ENCODE measurements around the gene NRN1L. TPM values are rescaled to one million over a fixed set of nuclear protein-coding genes. Genes with fewer than 3 reads are reported as not detected.
"Not testable (repeated sequence)": the region's sequence is repeated elsewhere in the genome, so short reads cannot be mapped to it uniquely, and the experiment has no call there.

NRN1L gene
- total RNA-seq, 1 donor, result not detected

DNA sequence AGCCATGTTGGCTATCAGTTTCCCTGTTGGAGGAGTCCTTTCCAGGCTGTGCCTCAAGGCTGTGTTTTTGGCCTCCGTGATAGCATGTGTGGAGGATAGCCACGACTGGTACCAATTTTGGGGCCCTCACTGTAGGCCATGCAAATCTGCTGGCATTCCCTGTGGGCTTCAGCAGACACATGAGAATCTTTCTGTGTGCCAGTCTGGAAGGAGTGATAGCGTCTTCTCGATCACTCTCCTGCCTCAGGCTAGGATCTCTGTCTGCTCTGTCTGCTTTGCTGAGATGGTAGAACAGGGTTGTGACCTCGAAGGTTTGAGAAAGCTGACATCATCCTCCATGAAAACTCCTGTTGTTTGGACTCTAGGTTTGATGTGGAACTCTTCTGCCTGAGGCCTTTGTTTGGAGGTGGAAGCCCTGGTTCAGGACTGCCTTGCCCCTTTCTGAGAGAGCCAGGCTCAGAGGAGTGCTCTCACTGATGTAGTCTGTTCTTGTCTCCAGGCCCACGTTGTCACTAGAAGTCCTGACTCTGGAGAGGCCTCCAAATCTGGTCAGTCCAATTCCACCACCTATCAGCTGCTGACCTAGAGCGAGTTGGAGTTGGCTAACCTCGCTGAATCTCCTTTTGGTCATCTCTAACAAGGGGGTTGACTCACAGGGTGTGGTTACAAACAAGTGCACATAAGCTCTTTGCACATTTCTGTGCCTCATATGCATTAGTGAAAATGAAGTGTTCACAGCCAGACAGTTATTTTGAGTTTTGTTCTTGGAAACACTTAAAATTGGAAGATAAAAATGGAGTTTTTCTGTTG is 23.9 kb upstream of the NRN1L start:
- no peak overlapping the region for H2AFZ ChIP-seq (ENCODE audit: low read length)
- peak overlapping the region; percentile 39 for H3K4me2 ChIP-seq (ENCODE audit: insufficient read depth, low read length)
- H3K4me1 ChIP-seq (ENCODE audit: insufficient read depth, low read length), result peaks cover 54% of the 10 kb centered on the region
- no peak overlapping the region for H3K4me3 ChIP-seq (ENCODE audit: insufficient read depth, low read length)
- H4K20me1 ChIP-seq (ENCODE audit: insufficient read depth, low read length), result peaks cover 62% of the 10 kb centered on the region
- DNase-seq (ENCODE audit: insufficient read length, low spot score, missing footprints), result peak; percentile 73
- peak overlapping the region; percentile 89 for H3K27ac ChIP-seq (ENCODE audit: low read depth, low read length)
- no peaks in the 10 kb centered on the region for H3K9me3 ChIP-seq (ENCODE audit: low read depth, low read length)
- H3K27me3 ChIP-seq (ENCODE audit: insufficient read depth, low read length), result no peaks in the 10 kb centered on the region
- TF ChIP-seq, protein P1, sequence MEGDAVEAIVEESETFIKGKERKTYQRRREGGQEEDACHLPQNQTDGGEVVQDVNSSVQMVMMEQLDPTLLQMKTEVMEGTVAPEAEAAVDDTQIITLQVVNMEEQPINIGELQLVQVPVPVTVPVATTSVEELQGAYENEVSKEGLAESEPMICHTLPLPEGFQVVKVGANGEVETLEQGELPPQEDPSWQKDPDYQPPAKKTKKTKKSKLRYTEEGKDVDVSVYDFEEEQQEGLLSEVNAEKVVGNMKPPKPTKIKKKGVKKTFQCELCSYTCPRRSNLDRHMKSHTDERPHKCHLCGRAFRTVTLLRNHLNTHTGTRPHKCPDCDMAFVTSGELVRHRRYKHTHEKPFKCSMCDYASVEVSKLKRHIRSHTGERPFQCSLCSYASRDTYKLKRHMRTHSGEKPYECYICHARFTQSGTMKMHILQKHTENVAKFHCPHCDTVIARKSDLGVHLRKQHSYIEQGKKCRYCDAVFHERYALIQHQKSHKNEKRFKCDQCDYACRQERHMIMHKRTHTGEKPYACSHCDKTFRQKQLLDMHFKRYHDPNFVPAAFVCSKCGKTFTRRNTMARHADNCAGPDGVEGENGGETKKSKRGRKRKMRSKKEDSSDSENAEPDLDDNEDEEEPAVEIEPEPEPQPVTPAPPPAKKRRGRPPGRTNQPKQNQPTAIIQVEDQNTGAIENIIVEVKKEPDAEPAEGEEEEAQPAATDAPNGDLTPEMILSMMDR (IDR thresholded peaks at IDR 0.05; ENCODE audit: extremely low read depth, low read depth, low read length), result no peak
- peaks cover 27% of the 10 kb centered on the region for H3K36me3 ChIP-seq (ENCODE audit: insufficient read depth, low read length)
- H3K79me2 ChIP-seq (ENCODE audit: insufficient read depth, low read length), result peaks cover 93% of the 10 kb centered on the region

DNA sequence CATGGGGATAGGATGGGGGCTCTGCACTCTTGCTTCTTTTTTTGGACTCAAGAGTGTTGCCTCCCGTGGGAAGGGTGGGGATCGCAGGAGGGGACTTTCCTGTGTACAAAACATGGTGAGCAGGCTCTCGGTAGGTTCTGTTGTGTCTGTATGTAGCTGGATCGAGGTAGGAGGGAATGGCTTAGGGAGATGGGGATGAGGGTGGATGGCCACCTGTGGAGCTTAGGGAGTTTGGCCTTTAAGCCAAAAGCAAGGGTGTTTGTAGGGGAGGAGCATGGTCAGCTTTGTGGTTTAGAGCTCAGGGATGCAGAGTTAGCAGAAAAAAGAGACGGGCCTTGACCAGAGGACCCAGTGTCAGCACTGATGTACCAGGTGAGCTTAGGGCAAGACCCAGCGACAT is 22.8 kb upstream of the NRN1L start:
- Histone ChIP-seq H2AFZ (ENCODE audit: low read length) (no peak overlapping the region), H3K27me3 (ENCODE audit: insufficient read depth, low read length) (no peaks in the 10 kb centered on the region), H3K79me2 (ENCODE audit: insufficient read depth, low read length) (peaks cover 93% of the 10 kb centered on the region), H3K27ac (ENCODE audit: low read depth, low read length) (peak overlapping the region; percentile 89), H3K9me3 (ENCODE audit: low read depth, low read length) (no peaks in the 10 kb centered on the region), H4K20me1 (ENCODE audit: insufficient read depth, low read length) (peaks cover 55% of the 10 kb centered on the region), H3K36me3 (ENCODE audit: insufficient read depth, low read length) (peaks cover 37% of the 10 kb centered on the region), H3K4me2 (ENCODE audit: insufficient read depth, low read length) (no peak overlapping the region), H3K4me1 (ENCODE audit: insufficient read depth, low read length) (peaks cover 53% of the 10 kb centered on the region), H3K4me3 (ENCODE audit: insufficient read depth, low read length) (no peak overlapping the region)
- no peak for DNase-seq (ENCODE audit: insufficient read length, low spot score, missing footprints)
- TF ChIP-seq, protein P1 (IDR thresholded peaks at IDR 0.05; ENCODE audit: extremely low read depth, low read depth, low read length), result no peak

DNA sequence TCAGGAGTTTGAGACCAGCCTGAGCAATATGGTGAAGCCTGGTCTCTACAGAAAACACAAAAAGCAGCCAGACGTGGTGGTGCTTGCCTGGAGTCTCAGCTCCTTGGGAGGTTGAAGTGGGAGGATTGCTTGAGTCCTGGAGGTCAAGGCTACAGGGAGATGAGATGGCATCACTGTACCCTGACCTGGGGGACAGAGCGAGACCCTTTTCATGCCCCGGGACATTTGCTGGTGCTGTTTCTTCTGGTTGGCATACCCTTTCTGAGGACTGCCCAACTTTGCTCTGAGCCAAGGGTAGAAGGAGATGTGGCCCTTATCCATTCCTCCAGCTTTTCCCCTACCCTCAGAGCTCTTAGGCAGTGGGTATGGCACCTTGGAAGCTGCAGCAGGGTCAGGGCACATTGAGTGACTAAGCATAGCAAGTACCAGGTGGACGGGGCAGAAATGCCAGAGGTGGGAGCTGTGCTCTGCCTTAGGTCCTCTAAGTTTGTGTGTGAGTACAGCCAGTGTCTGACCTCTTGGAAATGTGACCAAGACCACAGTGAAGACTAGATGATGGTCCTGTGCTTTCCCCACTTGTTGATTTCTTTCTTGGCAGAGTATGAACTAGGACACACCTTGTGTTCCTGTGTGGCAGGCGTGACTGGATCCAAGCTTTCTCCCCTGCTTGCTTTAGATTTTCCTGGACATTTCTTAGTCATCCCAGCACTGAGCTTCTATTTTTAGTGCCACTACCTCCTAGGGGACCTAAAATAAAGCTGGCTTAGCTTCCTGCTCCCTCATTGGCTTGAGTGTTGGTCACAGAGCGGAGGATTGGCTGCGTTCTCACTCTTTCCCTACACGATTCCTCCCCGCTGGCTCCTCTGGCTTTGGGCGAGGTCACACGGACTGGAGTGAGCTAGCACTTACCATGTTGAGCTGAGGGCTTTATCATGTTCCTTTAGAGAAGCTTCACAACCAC is 21.8 kb upstream of the NRN1L start:
- Histone ChIP-seq H3K4me3 (ENCODE audit: insufficient read depth, low read length) (peak overlapping the region; percentile 27), H3K4me2 (ENCODE audit: insufficient read depth, low read length) (peak overlapping the region; percentile 71), H3K27me3 (ENCODE audit: insufficient read depth, low read length) (no peaks in the 10 kb centered on the region), H2AFZ (ENCODE audit: low read length) (no peak overlapping the region), H4K20me1 (ENCODE audit: insufficient read depth, low read length) (peaks cover 46% of the 10 kb centered on the region), H3K27ac (ENCODE audit: low read depth, low read length) (peak overlapping the region; percentile 89), H3K4me1 (ENCODE audit: insufficient read depth, low read length) (peaks cover 44% of the 10 kb centered on the region), H3K9me3 (ENCODE audit: low read depth, low read length) (no peaks in the 10 kb centered on the region), H3K36me3 (ENCODE audit: insufficient read depth, low read length) (peaks cover 47% of the 10 kb centered on the region), H3K79me2 (ENCODE audit: insufficient read depth, low read length) (peaks cover 95% of the 10 kb centered on the region)
- TF ChIP-seq, protein P1 (IDR thresholded peaks at IDR 0.05; ENCODE audit: extremely low read depth, low read depth, low read length), result no peak
- DNase-seq (ENCODE audit: insufficient read length, low spot score, missing footprints), result peak; percentile 93

DNA sequence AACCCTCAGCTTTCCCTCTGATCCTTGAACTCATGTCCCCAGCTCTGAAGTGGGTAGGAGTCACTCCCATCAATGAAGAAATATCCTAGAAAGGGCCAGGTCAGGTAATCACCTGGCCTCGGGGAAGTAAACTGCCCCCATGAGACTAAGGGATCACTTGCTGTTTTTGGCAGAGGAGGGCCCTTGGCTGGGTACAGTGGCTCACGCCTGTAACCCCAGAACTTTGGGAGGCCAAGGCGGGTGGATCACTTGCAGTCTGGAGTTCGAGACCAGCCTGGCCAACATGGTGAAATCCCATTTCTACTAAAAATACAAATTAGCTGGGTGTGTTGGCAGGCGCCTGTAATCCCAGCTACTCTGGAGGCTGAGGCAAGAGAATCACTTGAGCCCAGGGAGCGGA is 20.6 kb upstream of the NRN1L start:
- peaks cover 58% of the 10 kb centered on the region for H3K36me3 ChIP-seq (ENCODE audit: insufficient read depth, low read length)
- H3K27ac ChIP-seq (ENCODE audit: low read depth, low read length), result peak overlapping the region; percentile 89
- peaks cover 37% of the 10 kb centered on the region for H3K4me1 ChIP-seq (ENCODE audit: insufficient read depth, low read length)
- H3K4me3 ChIP-seq (ENCODE audit: insufficient read depth, low read length); DNase-seq (ENCODE audit: insufficient read length, low spot score, missing footprints); H3K27me3 ChIP-seq (ENCODE audit: insufficient read depth, low read length); H3K9me3 ChIP-seq (ENCODE audit: low read depth, low read length); H2AFZ ChIP-seq (ENCODE audit: low read length): not testable (repeated sequence)
- H4K20me1 ChIP-seq (ENCODE audit: insufficient read depth, low read length), result peaks cover 44% of the 10 kb centered on the region
- H3K4me2 ChIP-seq (ENCODE audit: insufficient read depth, low read length), result peak overlapping the region; percentile 71
- peaks cover 92% of the 10 kb centered on the region for H3K79me2 ChIP-seq (ENCODE audit: insufficient read depth, low read length)

Measured in osteoblast (primary cell).